Activated gamma-delta T cell treated with Interleukin-2 at 50 U/mL for 16 hours (primary cell): ENCODE data around the gene ADCY1.
"Not testable (repeated sequence)": the region's sequence is repeated elsewhere in the genome, so short reads cannot be mapped to it uniquely, and the experiment has no call there.

ENCODE experiments used
- DNase-seq: peaks from one replicate; pipeline ENCODE4 v3.0.0-alpha.2; 2020

The ADCY1 gene

GRCh38 chr7:45715471-45716352 lies 141.5 kb downstream of the ADCY1 start:
- DNase-seq = no peak

- no peak for DNase-seq
Measured at GRCh38 chr7:45716380-45717203, 142.4 kb downstream of the ADCY1 start.

GRCh38 chr7:45717537-45718235 lies 143.5 kb downstream of the ADCY1 start:
- no peak for DNase-seq

GRCh38 chr7:45718464-45719330 lies 144.5 kb downstream of the ADCY1 start:
- DNase-seq = no peak

GRCh38 chr7:45720989-45721388 lies 146.8 kb downstream of the ADCY1 start:
- no peak for DNase-seq

GRCh38 chr7:45721686-45722598 lies 147.8 kb downstream of the ADCY1 start:
- DNase-seq = no peak

- DNase-seq = not testable (repeated sequence)
Measured at GRCh38 chr7:45725231-45725630, 151.1 kb downstream of the ADCY1 start.

GRCh38 chr7:45726883-45727282 lies 152.7 kb downstream of the ADCY1 start:
- DNase-seq = no peak

GRCh38 chr7:45731692-45732443 lies 157.7 kb downstream of the ADCY1 start:
- DNase-seq = not testable (repeated sequence)

- DNase-seq = not testable (repeated sequence)
Measured at GRCh38 chr7:45738920-45739319, 164.8 kb downstream of the ADCY1 start.

- not testable (repeated sequence) for DNase-seq
Measured at GRCh38 chr7:45740573-45740972, 166.4 kb downstream of the ADCY1 start.

GRCh38 chr7:45748976-45749375 lies 174.8 kb downstream of the ADCY1 start:
- not testable (repeated sequence) for DNase-seq

- DNase-seq = not testable (repeated sequence)
Measured at GRCh38 chr7:45751352-45751751, 177.2 kb downstream of the ADCY1 start.

GRCh38 chr7:45756333-45756732 lies 182.2 kb downstream of the ADCY1 start:
- not testable (repeated sequence) for DNase-seq

GRCh38 chr7:45756757-45757156 lies 182.6 kb downstream of the ADCY1 start:
- not testable (repeated sequence) for DNase-seq

- not testable (repeated sequence) for DNase-seq
Measured at GRCh38 chr7:45759464-45759863, 185.3 kb downstream of the ADCY1 start.

GRCh38 chr7:45761545-45762205 lies 187.5 kb downstream of the ADCY1 start:
- not testable (repeated sequence) for DNase-seq

GRCh38 chr7:45762225-45762994 lies 188.2 kb downstream of the ADCY1 start:
- not testable (repeated sequence) for DNase-seq
